ENCODE data around the gene NCAM1. TPM values are rescaled to one million over a fixed set of nuclear protein-coding genes. Genes with fewer than 3 reads are reported as not detected.

The NCAM1 gene
- total RNA-seq, 1 donor from 2014 or later = 27.3 TPM

DNA sequence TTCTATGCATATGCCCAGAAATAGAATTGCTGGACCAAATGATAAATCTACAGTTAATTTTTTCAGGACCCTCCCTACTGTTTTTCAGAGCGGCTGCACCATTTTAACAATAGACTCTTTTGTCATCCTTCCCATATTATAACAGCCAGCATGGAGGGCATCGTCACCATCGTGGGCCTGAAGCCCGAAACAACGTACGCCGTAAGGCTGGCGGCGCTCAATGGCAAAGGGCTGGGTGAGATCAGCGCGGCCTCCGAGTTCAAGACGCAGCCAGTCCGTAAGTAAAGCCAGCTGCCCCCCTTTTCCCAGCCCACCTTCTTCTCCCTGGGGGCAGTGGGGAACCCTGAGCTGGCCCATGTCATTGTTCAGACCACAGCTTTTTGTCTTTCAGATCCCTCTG lies 273.7 kb downstream of the NCAM1 start:
- H3K36me3 Mint-ChIP-seq (ENCODE audit: insufficient read depth) = peaks cover 2% of the 10 kb centered on the region
- no peaks in the 10 kb centered on the region for H3K4me1 Mint-ChIP-seq (ENCODE audit: low read depth)
- TF ChIP-seq, protein P1, sequence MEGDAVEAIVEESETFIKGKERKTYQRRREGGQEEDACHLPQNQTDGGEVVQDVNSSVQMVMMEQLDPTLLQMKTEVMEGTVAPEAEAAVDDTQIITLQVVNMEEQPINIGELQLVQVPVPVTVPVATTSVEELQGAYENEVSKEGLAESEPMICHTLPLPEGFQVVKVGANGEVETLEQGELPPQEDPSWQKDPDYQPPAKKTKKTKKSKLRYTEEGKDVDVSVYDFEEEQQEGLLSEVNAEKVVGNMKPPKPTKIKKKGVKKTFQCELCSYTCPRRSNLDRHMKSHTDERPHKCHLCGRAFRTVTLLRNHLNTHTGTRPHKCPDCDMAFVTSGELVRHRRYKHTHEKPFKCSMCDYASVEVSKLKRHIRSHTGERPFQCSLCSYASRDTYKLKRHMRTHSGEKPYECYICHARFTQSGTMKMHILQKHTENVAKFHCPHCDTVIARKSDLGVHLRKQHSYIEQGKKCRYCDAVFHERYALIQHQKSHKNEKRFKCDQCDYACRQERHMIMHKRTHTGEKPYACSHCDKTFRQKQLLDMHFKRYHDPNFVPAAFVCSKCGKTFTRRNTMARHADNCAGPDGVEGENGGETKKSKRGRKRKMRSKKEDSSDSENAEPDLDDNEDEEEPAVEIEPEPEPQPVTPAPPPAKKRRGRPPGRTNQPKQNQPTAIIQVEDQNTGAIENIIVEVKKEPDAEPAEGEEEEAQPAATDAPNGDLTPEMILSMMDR (IDR thresholded peaks at IDR 0.05; ENCODE audit: unreplicated experiment) = no peak
- no peak overlapping the region for H3K4me3 Mint-ChIP-seq (ENCODE audit: low read depth)
- no peak for DNase-seq (ENCODE audit: low spot score, unreplicated experiment)
- H3K27me3 Mint-ChIP-seq = peaks cover 11% of the 10 kb centered on the region
- no peaks in the 10 kb centered on the region for H3K9me3 Mint-ChIP-seq (ENCODE audit: low read depth)
- no peak overlapping the region for H3K27ac Mint-ChIP-seq

DNA sequence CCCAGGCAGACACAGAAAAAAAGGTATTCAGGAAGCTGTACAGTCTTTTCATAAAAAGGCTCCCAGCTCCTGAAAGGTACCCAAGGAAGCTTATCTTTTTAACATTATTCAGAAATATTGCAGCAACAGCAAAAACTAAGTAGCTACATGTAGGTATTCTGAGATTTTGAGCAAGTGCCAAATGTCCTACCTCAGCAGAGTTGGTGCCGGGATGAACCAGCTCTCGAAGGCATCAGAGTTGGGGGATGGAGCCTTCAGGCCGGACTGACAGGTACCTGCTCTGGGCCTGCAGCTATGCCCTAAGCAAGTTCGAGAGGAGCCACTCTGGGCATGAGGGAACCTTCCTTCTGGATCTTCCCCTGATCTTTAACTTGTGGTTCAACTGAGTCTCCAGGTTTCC lies 276.0 kb downstream of the NCAM1 start:
- Mint-ChIP-seq H3K4me1 (ENCODE audit: low read depth) (no peaks in the 10 kb centered on the region), H3K4me3 (ENCODE audit: low read depth) (no peak overlapping the region), H3K27ac (no peak overlapping the region), H3K27me3 (peaks cover 18% of the 10 kb centered on the region), H3K36me3 (ENCODE audit: insufficient read depth) (peaks cover 2% of the 10 kb centered on the region), H3K9me3 (ENCODE audit: low read depth) (no peaks in the 10 kb centered on the region)
- no peak for DNase-seq (ENCODE audit: low spot score, unreplicated experiment)
- TF ChIP-seq, protein P1 (IDR thresholded peaks at IDR 0.05; ENCODE audit: unreplicated experiment) = no peak

- Mint-ChIP-seq H3K9me3 (ENCODE audit: low read depth) (no peaks in the 10 kb centered on the region), H3K4me1 (ENCODE audit: low read depth) (peaks cover 1% of the 10 kb centered on the region), H3K27me3 (peaks cover 29% of the 10 kb centered on the region), H3K27ac (no peak overlapping the region), H3K4me3 (ENCODE audit: low read depth) (no peak overlapping the region), H3K36me3 (ENCODE audit: insufficient read depth) (peaks cover 2% of the 10 kb centered on the region)
- no peak for DNase-seq (ENCODE audit: low spot score, unreplicated experiment)
- TF ChIP-seq, protein P1 (IDR thresholded peaks at IDR 0.05; ENCODE audit: unreplicated experiment) = no peak
Measured at GRCh38 chr11:113238721-113239120, 277.5 kb downstream of the NCAM1 start.

- Mint-ChIP-seq H3K27ac (no peak overlapping the region), H3K9me3 (ENCODE audit: low read depth) (no peaks in the 10 kb centered on the region), H3K4me3 (ENCODE audit: low read depth) (no peak overlapping the region), H3K4me1 (ENCODE audit: low read depth) (peaks cover 1% of the 10 kb centered on the region), H3K36me3 (ENCODE audit: insufficient read depth) (peaks cover 2% of the 10 kb centered on the region), H3K27me3 (peaks cover 31% of the 10 kb centered on the region)
- TF ChIP-seq, protein P1 (IDR thresholded peaks at IDR 0.05; ENCODE audit: unreplicated experiment) = no peak
- DNase-seq (ENCODE audit: low spot score, unreplicated experiment) = no peak
Measured at GRCh38 chr11:113240389-113240788, 279.2 kb downstream of the NCAM1 start.

GRCh38 chr11:113240790-113241635 lies 279.8 kb downstream of the NCAM1 start:
- H3K9me3 Mint-ChIP-seq (ENCODE audit: low read depth) = no peaks in the 10 kb centered on the region
- H3K4me1 Mint-ChIP-seq (ENCODE audit: low read depth) = peaks cover 1% of the 10 kb centered on the region

More at GRCh38 chr11:113240790-113241635, 279.8 kb downstream of the NCAM1 start:
- Mint-ChIP-seq H3K36me3 (ENCODE audit: insufficient read depth) (peaks cover 2% of the 10 kb centered on the region), H3K27ac (no peak overlapping the region), H3K27me3 (peaks cover 31% of the 10 kb centered on the region), H3K4me3 (ENCODE audit: low read depth) (no peak overlapping the region)
- TF ChIP-seq, protein P1 (IDR thresholded peaks at IDR 0.05; ENCODE audit: unreplicated experiment) = no peak
- DNase-seq (ENCODE audit: low spot score, unreplicated experiment) = no peak

Data from progenitor cell of endocrine pancreas (in vitro differentiated cells).